Hepatocyte (in vitro differentiated cells): ENCODE measurements around the gene MAD1L1.

Source experiments
- CTCF ChIP-seq: fragments of 200-600 bp; sonication (generic); IDR thresholded peaks from 2 replicates; pipeline ENCODE4 v1.5.1; 2016; ENCODE audit warnings: antibody characterized with exemption, mild to moderate bottlenecking; ENCODE audit not compliant: poor library complexity
- EZH2 ChIP-seq: fragments of 200-600 bp; sonication (generic); IDR thresholded peaks from 2 replicates; pipeline ENCODE4 v1.6.1; 2016; ENCODE audit warnings: antibody characterized with exemption, mild to moderate bottlenecking, borderline replicate concordance
- EZH2phosphoT487 ChIP-seq: fragments of 200-600 bp; sonication (generic); IDR thresholded peaks from one replicate; pipeline ENCODE4 v1.6.1; 2018; ENCODE audit warnings: antibody characterized with exemption, mild to moderate bottlenecking, low read depth, moderate library complexity; ENCODE audit not compliant: unreplicated experiment, severe bottlenecking

- no peak for TF ChIP-seq EZH2phosphoT487
- TF ChIP-seq CTCF: no peak
- TF ChIP-seq EZH2: no peak
Measured at GRCh38 chr7:2170576-2171521, 61.9 kb downstream of the MAD1L1 start.
